Endothelial cell of umbilical vein (primary cell): Measurements from ENCODE around the gene ERCC8.

Experiments used
- EZH2 ChIP-seq: IDR thresholded peaks from 2 replicates; pipeline ENCODE4 v1.6.1; 2012; ENCODE audit warnings: borderline replicate concordance, low read depth, mild to moderate bottlenecking, moderate library complexity, low read length, inconsistent platforms; ENCODE audit not compliant: severe bottlenecking
- FOS ChIP-seq: IDR thresholded peaks from 2 replicates; pipeline ENCODE4 v1.6.1; 2011; ENCODE audit warnings: mild to moderate bottlenecking, low read length, moderate library complexity, borderline replicate concordance; ENCODE audit not compliant: insufficient read depth
- GATA2 ChIP-seq: IDR thresholded peaks from 2 replicates; pipeline ENCODE4 v1.7.0; 2011; ENCODE audit warnings: low read depth, mild to moderate bottlenecking, moderate library complexity, mixed read lengths, low read length; ENCODE audit not compliant: insufficient read length, insufficient read depth
- JUN ChIP-seq: IDR thresholded peaks from 2 replicates; pipeline ENCODE4 v1.6.1; 2011; ENCODE audit warnings: borderline replicate concordance, low read depth; ENCODE audit not compliant: insufficient read length, insufficient read depth
- MAX ChIP-seq: IDR thresholded peaks from 2 replicates; pipeline ENCODE4 v1.6.1; 2011; ENCODE audit not compliant: insufficient read depth, insufficient read length
- MYC ChIP-seq: IDR thresholded peaks from one replicate; pipeline ENCODE4 v1.6.1; 2011; ENCODE audit warnings: mild to moderate bottlenecking, low read depth, low read length
- POLR2A ChIP-seq: IDR thresholded peaks from 2 replicates; pipeline ENCODE4 v1.6.1; 2012; ENCODE audit warnings: low read depth, mild to moderate bottlenecking, control low read depth, low read length
- POLR2AphosphoS5 ChIP-seq: IDR thresholded peaks from 2 replicates; pipeline ENCODE4 v1.6.1; 2012; ENCODE audit warnings: low read depth, mild to moderate bottlenecking, control low read depth, low read length, moderate library complexity; ENCODE audit not compliant: insufficient read depth
- TF ChIP-seq, protein P1 (sequence below), 2 donors: IDR thresholded peaks; 1 replicate in 1 of 2; 2 replicates in 1 of 2; pipeline ENCODE4 v1.5.1; 2011; ENCODE audit warnings: low read length in 2 of 2, mild to moderate bottlenecking in 2 of 2, moderate library complexity in 2 of 2, control low read depth in 1 of 2, inconsistent platforms in 1 of 2, low read depth in 1 of 2; ENCODE audit not compliant: insufficient read depth in 1 of 2; ENCODE audit errors: extremely low read depth in 1 of 2

- TF ChIP-seq EZH2 = no peak
- no peak for TF ChIP-seq POLR2AphosphoS5
- TF ChIP-seq, protein P1, sequence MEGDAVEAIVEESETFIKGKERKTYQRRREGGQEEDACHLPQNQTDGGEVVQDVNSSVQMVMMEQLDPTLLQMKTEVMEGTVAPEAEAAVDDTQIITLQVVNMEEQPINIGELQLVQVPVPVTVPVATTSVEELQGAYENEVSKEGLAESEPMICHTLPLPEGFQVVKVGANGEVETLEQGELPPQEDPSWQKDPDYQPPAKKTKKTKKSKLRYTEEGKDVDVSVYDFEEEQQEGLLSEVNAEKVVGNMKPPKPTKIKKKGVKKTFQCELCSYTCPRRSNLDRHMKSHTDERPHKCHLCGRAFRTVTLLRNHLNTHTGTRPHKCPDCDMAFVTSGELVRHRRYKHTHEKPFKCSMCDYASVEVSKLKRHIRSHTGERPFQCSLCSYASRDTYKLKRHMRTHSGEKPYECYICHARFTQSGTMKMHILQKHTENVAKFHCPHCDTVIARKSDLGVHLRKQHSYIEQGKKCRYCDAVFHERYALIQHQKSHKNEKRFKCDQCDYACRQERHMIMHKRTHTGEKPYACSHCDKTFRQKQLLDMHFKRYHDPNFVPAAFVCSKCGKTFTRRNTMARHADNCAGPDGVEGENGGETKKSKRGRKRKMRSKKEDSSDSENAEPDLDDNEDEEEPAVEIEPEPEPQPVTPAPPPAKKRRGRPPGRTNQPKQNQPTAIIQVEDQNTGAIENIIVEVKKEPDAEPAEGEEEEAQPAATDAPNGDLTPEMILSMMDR (IDR thresholded peaks at IDR 0.05; ENCODE audit: extremely low read depth in 1 of 2, insufficient read depth in 1 of 2, low read depth in 1 of 2, low read length in 2 of 2) = no peak
- TF ChIP-seq FOS = no peak
- TF ChIP-seq POLR2A = no peak
- no peak for TF ChIP-seq JUN
- no peak for TF ChIP-seq MAX
- TF ChIP-seq MYC = no peak
- TF ChIP-seq GATA2 = no peak
These were observed 88.8 kb downstream of the ERCC8 start for GRCh38 chr5:60856066-60856465.
